HG03432 (cell line): ENCODE data around the gene ZNF213.
"Not testable (repeated sequence)": the region's sequence is repeated elsewhere in the genome, so short reads cannot be mapped to it uniquely, and the experiment has no call there.

ENCODE experiments used
- ATAC-seq: cut with Tn5 transposase; IDR thresholded peaks from one replicate; pipeline ENCODE4 v1.9.1; 2021; ENCODE audit warnings: mild to moderate bottlenecking, moderate library complexity; ENCODE audit not compliant: unreplicated experiment

ZNF213 gene

DNA sequence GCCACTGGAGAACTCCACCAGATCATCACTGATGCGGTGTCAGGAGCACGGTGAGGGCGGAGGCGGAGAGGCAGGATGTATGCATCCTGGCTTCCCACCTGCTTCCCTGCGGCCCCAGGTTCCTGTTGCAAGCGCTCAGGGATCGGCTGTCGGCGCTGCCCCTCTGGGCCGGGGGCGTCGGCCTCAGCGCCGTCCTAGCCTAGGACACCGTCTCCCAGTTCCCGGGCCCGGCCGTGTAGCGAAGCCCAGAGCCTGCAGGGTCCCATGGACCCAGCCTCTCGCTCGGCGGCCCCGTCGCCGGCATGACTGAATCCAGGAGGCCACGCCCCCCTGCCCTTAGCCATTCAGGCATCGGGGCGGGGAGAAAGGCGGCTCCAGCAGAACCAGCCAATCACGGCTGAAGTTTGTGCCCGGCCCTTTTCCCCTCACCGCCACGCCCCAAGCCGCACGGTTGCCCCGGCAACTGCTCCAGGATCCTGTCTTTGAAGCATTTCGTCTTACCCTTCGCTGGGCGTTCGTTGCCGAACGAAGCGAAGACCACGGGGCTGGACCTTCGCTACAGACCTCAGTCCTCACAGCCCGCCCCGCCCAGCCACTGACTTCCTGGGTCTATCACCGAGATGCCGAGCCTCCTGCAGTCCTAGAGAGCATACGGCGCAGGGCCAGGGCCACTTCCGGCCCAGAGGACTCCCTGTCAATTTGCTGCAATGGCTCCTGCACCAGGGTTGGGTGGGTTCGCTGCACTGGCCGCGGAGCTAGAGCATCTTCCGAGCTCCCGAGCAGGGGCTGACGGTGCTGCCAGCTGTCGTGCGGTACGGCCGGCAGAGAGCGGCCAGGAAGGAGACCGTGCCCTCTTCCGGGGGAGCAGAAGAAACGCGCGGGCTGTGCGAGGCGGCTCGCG, 10.6 kb upstream of the ZNF213 start:
- peak; percentile 85 for ATAC-seq

DNA sequence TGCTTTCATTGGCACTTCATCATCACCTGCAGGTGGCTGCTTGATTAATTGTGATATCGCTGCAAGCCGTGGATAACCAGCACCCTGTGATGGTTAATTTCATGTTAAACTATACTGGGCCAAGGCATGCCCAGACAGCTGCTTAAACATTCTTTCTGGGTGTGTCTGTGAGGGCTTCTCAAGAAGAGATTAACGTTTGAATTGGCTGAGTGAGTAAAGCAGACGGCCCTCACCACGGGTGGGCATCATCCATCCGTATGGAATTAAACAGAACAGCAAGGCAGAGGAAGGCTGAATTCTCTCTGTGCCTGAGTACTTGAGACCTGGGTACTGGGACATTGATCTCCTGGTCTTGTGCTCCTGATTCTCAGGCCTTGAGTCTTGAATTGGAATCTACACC, 7.1 kb upstream of the ZNF213 start:
- ATAC-seq = no peak

DNA sequence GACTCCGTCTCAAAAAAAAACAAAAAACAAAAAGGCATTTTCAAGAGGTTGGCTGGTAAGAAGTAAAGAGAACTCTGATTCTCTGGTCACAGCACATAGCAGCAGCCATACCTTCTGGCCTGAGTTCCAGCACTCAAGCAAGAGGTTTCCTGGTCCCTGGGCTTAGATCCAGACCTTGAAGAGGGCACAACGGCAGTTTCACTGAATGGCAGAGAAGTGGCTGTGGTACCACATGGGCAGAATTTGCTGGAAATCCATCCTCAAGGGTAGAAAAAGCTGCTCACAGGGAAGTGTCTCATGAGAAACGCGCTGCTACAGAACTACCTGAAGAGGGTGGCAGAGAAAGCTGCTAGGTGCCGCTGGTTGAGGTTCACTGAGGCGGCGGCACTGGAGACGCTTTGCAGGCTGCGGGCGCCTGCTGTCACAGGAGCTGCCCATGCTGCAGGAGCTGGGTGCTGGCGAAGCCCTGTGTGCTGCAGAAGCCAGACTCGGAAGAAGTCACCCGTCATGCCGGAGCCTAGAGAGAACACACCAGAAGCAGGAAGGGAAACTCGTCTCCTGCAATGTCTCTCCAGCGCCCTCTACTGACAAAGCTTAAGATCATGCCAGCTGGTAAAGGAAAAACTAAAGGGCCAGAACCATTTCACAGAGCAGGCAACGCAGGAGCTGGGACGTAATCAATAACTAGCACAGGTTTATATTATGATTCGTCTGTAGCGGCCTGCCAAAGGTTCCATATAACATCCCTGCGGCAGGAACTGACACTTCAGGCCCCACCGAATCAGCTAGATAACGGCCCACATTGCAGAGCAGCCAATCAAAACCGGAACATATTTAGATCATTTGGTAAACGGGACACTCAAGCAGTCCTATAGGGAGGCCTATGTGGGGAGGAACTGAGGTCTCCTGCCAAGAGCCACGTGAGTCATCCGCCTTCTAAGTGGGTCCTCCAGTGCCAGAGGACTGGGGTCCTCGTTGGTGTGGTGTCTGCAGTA, 5.4 kb upstream of the ZNF213 start:
- peak; percentile 53 for ATAC-seq

DNA sequence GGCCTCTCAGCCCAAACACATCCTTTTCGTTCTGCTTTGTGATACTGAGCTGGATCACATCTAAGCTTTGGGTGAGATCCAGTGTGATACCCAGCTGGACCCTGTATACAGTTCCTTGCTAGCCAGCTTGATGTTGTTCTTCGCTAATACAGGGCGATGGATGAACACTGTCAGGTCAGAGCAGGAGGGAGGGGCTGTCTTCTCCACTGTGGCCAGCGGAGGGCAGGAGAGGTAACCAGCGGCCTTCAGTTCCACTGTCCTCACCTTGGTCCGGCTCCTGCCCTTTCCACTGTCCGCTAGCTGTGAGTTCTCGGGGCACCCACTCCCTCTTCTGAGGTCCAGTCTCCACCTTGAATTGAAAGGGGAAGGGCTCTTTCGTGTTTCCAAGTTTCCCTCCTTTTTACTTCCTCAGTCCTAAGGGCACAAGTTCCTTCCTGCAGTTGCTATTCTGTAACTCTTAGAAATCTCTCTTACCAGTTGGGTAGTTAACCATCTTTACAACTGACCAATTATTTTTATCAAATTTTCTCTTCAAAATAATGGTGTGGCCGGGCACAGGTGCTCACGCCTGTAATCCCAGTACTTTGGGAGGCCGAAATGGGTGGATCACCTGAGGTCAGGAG, 3.0 kb upstream of the ZNF213 start:
- no peak for ATAC-seq

DNA sequence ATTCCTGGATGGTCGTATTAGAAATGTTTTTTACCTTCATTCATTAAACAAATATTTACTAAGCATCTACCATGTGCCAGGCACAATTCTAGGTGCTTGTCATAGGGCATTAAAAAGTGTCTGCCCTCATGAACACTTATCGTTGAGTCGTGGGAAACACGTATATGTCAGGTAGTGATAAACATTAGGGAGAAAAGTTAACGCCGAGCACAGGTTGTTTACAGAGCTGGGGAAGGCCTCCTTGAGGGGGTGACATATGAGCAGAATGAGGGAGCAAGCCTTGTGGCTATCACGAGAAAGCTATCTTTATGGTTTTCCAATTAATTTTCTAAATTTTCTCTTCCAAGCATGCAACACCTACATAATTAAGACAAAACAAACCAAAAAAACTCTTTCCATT, 985 bp upstream of the ZNF213 start:
- no peak for ATAC-seq

DNA sequence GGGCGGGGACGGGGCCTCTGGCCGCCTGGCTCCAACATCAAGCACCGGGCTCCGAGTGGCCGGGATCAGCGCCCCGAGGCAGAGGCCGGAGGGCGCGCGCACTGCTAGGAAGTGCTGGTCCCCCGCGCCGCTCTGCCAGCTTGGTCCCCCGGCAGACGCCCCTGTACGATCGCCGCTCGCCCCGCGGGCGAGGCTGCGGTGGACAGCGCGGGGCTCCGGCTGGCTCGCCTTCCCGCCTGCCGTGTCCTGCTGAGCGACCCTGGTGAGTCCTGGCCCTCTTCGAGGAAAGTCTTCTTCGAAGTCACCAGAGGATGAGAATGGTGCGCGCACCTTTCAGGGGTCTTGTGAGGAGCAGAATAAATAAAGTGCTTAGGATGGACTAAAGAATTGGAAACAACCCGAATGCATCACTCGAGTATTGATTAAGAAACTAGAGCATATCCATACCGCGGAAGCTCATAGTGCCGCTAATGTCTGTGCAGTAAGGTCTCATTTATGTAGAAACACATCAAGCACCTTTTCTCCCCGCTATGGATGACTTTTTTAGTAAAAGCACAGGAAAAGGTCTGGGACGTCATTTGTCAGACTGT, 392 bp downstream of the ZNF213 start:
- ATAC-seq = no peak

DNA sequence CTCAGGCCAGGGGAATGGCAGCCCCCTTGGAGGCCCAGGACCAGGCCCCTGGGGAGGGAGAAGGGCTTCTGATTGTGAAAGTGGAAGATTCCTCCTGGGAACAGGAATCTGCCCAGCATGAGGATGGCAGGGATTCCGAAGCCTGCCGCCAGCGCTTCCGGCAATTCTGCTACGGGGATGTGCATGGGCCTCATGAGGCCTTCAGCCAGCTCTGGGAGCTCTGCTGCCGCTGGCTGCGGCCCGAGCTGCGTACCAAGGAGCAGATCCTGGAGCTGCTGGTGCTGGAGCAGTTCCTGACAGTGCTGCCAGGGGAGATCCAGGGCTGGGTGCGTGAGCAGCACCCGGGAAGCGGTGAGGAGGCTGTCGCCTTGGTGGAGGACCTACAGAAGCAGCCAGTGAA, 2.4 kb downstream of the ZNF213 start:
- no peak for ATAC-seq

DNA sequence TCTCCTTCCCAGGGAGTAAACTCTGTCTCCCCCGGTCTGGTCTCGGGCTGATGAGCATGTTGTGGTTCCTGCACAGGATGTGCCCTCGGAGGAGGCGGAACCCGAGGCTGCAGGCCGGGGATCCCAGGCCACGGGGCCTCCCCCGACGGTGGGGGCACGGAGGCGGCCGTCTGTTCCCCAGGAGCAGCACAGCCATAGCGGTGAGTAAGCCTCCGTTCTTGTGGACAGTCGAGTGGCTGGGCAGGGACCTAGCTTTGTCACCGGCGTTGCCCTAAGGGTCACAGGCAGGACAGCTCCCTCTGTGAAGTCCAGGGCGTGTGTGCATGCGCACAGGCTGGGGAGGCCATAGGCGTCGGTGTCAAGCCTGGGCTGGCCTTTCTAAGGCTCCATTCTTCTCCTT, 3.5 kb downstream of the ZNF213 start:
- ATAC-seq = no peak

DNA sequence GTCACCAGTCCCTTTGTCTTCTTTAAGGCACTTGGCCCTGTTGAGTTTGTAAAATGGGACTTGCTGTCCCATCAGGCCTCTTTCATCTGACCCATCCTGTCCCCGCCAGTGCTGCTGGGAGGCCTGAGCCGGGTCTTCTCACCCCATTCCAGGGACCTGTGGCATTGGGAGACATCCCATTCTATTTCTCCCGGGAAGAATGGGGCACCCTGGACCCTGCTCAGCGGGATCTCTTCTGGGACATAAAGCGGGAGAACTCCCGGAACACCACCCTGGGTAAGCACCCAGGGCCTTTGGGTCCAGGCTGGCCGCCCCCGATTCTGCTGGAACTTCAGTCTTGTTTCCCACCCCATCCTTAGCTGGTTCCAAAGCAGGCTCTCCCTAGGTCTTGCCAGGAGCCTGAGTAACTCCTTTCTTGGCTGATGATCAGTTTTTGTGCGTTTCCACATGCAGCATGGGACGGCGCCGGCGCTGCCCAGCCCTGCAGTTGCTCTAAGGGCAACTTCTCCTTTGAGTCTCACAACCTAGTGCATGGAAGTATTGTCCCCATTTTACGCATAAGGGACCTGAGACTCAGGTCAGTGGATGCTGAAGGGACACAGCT, 4.1 kb downstream of the ZNF213 start:
- no peak for ATAC-seq

DNA sequence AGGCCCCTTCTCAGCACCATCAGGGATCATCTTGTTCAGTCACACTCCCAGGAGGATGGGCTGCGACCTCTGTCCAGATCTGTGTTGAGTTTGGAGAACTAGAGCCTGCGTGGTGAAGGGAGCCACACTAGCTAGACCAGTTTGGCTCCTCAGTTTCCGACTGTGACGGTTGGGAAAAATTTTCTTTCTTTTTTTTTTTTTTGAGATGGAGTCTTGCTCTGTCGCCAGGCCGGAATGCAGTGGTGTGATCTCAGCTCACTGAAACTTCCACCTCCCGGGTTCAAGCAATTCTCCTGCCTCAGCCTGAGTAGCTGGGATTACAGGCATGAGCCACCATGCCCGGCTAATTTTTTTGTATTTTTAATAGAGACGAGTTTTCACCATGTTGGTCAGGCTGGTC, 4.7 kb downstream of the ZNF213 start:
- ATAC-seq = not testable (repeated sequence)

DNA sequence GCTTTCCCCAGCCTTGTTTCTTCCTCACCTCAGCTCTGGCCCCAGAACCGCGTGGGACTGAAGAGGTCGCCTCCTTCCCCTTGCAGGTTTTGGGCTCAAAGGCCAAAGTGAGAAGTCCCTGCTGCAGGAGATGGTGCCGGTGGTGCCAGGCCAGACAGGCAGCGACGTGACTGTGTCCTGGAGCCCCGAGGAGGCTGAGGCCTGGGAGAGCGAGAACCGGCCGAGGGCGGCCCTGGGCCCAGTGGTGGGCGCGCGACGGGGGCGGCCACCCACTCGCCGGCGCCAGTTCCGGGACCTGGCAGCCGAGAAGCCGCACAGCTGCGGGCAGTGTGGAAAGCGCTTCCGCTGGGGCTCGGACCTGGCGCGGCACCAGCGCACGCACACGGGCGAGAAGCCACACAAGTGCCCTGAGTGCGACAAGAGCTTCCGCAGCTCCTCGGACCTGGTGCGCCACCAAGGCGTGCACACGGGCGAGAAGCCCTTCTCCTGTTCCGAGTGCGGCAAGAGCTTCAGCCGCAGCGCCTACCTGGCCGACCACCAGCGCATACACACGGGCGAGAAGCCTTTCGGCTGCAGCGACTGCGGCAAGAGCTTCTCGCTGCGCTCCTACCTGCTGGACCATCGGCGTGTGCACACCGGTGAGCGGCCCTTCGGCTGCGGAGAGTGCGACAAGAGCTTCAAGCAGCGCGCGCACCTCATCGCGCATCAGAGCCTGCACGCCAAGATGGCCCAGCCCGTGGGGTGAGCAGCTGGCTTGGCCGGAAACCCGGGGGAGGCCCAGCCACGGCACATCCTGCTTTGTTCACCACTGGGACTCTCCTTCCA, 6.0 kb downstream of the ZNF213 start:
- ATAC-seq = no peak

DNA sequence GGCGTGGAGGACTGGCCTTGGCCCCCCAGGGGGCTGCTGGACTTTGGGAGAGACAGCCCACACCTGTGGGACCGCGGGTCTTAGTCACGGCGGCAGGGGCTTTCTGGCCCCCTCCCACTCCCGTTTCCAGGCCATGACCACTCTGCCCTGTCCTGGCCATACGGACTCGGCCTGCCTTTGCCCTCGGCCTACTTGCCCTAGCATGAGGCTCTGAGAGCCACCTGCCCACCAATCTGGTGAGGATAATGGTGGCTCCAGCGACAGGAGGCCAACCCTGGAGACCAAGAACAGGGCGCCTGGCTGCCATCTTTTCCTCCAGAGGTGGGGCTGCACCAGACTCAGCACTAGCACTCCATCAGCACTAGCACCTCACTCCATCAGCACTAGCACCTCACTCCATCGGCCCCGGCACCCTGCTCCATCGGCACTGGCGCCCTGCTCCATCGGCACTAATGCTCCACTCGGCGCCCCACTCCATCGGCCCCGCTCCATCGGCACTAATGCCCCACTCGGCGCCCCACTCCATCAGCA, 7.0 kb downstream of the ZNF213 start:
- ATAC-seq = no peak

DNA sequence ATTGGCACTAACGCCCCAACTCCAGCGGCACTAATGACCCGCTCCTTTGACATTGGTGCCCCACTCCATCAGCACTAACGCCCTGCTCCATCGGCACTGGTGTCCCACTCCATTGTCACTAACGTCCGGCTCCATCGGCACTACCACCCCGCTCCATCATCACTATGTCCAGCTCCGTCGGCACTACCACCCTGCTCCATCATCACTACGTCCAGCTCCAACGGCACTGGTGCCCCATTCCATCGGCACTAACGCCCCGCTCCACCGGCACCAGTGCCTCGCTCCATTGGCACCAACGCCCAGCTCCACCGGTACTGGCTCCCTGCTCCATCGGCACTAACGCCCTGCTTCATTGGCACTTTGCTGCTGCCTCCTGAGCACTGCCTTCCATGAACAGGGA, 7.5 kb downstream of the ZNF213 start:
- ATAC-seq = no peak

DNA sequence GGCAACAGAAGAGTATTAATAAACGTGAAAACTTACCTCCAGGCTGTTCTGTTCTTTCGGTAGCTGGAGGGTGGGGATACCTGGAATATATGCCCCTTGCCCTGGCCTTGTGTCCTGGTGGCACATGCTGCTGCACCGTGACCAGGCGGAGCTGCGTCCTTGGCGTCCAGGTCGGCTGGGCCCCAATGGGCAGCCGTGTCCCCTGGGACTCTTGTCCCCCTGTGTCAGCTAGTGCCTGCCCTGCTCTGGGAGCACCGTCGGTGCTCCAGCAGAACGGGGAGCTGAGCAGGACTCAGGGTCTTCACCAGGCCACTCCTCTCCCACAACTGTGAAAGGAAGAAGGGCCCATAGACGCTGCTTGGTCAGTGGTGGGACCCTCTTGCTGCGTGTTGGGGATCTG, 7.9 kb downstream of the ZNF213 start:
- no peak for ATAC-seq

DNA sequence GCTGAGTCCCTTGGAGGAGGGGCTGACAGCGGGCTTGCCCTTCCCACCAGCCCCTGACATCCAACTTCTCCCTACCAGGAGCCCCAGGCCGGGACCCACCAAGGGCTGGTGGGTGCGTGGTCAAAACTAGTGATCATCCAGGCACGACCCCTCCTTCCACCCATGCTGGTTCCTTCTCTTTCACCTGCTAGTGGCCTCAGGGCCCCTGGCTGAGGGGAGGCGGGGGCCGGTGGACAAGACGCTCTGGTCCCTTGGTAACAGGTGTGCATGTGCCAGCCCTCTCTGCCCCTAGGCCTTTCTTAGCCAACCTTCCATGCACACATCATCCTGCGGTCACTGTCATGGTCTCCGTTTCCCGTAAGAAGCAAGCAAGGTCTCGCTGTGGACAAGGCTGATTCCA, 8.4 kb downstream of the ZNF213 start:
- ATAC-seq = no peak

DNA sequence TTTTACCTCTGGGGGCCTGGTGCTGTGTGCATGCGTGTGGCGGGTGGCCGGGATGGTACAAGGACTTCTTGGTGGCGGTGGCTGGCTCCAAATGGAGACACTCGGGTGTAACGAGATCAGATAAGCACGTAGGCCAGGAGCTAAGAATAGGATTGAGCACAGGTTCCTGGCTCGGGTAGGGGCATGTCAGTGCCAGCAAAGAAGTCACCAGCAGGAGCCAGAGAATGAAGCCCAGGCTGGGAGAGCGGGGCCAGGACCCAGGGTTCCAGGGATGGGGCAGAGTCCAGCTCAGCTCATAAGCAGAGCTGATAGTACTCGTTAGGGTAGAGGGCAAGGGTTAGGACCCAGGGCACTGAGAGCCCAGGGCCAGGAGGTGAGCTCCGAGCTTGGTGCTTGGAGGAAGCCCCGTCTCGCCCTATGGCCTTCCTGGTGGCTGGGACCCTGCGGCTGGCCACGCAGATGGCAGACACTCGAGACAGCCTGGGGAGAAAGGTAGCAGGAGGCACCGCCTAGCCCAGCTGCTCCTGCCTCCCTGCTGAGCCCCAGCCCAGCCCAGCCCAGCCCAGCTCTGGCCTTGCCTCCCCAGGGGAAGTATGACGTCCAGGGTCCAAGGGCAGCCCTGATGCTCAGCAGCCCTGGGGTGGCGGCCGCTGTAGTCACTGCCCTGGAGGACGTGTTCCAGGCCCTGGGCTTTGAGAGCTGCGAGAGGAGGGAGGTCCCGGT, 8.9 kb downstream of the ZNF213 start:
- no peak for ATAC-seq

DNA sequence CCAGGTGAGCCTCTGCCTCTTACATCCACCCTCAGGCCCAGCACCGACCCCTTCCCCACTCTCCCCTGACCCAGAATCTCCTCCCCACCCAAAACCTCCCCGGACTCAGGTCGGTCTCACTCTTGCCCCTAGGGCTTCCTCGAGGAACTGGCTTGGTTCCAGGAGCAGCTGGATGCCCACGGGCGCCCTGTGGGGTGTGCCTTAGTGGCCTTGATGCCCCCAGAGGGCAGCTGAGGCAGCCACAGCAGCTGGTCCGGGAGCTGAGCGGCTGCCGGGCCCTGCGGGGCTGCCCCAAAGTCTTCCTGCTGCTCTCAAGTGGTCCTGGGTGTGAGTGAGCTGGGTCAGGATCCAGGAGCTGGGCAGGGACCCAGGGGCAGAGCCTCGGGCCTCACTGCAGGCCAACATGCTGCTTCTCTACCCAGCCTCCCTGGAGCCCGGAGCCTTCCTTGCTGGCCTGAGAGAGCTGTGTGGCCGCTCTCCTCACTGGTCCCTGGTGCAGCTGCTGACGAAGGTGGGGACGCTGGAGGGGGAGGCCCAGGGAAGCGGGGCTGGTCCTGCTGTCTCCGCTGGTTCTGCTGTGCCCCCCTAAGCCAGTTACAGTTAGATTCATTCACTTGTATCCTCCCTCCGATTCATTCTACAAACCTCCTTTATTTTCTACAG, 9.6 kb downstream of the ZNF213 start:
- ATAC-seq = no peak

DNA sequence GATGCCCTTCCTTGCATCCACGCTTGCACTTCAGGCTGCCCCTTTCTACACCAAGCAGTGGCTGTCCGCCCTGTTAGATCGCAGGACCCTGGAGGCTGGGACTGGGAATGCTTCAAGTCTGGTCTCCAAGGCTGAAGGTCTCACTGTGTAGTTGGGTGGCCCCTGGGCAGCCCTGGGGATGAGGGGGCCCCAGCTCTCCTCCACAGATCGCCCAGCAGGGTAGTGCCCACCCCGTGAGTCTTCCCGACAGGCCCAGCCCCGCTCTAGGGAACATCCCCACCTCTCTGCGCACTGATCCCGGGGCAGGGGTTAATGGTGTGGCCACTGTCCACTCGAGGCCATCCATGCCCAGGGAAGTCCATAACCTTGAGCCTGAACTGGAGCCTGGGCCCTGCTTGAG, 10.3 kb downstream of the ZNF213 start:
- ATAC-seq = no peak
